CD4-positive, alpha-beta T cell treated with Interleukin-6 for 4 hours (primary cell): Measurements from ENCODE around the gene PCNX1.
"Not testable (repeated sequence)": the region's sequence is repeated elsewhere in the genome, so short reads cannot be mapped to it uniquely, and the experiment has no call there.

Experiments used
- DNase-seq: peaks from one replicate; pipeline ENCODE4 v3.0.0-alpha.2; 2020; ENCODE audit warnings: mixed read lengths

PCNX1 gene

GRCh38 chr14:71135911-71136310 is 228.7 kb downstream of the PCNX1 start:
- DNase-seq, result no peak

- no peak for DNase-seq
These were observed 229.3 kb downstream of the PCNX1 start for GRCh38 chr14:71136386-71137060.

- no peak for DNase-seq
These were observed 230.5 kb downstream of the PCNX1 start for GRCh38 chr14:71137536-71138447.

GRCh38 chr14:71138448-71139293 is 231.4 kb downstream of the PCNX1 start:
- DNase-seq, result peak; percentile 66

- DNase-seq, result no peak
These were observed 232.2 kb downstream of the PCNX1 start for GRCh38 chr14:71139294-71139946.

- no peak for DNase-seq
These were observed 232.9 kb downstream of the PCNX1 start for GRCh38 chr14:71140157-71140556.

- DNase-seq, result no peak
These were observed 234.6 kb downstream of the PCNX1 start for GRCh38 chr14:71141701-71142374.

- DNase-seq, result no peak
These were observed 235.2 kb downstream of the PCNX1 start for GRCh38 chr14:71142375-71143038.

- peak; percentile 16 for DNase-seq
These were observed 236.4 kb downstream of the PCNX1 start for GRCh38 chr14:71143381-71144290.

- DNase-seq, result not testable (repeated sequence)
These were observed 240.1 kb downstream of the PCNX1 start for GRCh38 chr14:71147335-71147734.

GRCh38 chr14:71148627-71149026 is 241.4 kb downstream of the PCNX1 start:
- no peak for DNase-seq

- no peak for DNase-seq
These were observed 243.5 kb downstream of the PCNX1 start for GRCh38 chr14:71150737-71151136.

GRCh38 chr14:71155743-71156142 is 248.5 kb downstream of the PCNX1 start:
- no peak for DNase-seq

- DNase-seq, result no peak
These were observed 256.0 kb downstream of the PCNX1 start for GRCh38 chr14:71163050-71163841.

- DNase-seq, result no peak
These were observed 256.8 kb downstream of the PCNX1 start for GRCh38 chr14:71163842-71164629.
